H1 (cell line): Measurements from ENCODE around the gene RTL5. TPM values are rescaled to one million over a fixed set of nuclear protein-coding genes. Genes with fewer than 3 reads are reported as not detected.

ENCODE experiments used
- CTCF ChIA-PET: fragments of 300-600 bp; sonication (Branson Sonifier 250); formaldehyde crosslinking; loops from one replicate; lab custom pipeline; 2021; ENCODE audit not compliant: partially characterized antibody; lab: Charles Lee
- POLR2A ChIA-PET: fragments of 300-600 bp; sonication (Branson Sonifier 250); formaldehyde crosslinking; loops from one replicate; lab custom pipeline; 2021; ENCODE audit warnings: inconsistent platforms; ENCODE audit not compliant: partially characterized antibody; lab: Charles Lee
- DNase-seq, 2 experiments: peaks; one replicate each; pipeline versions ENCODE4 v3.0.0 to v3.0.0-alpha.2; 2010 to 2022; ENCODE audit warnings: low spot score in 2 of 2, low read depth in 1 of 2, mixed read lengths in 1 of 2
- FAIRE-seq: peaks from 2 replicates; lab custom pipeline; 2011; peaks lifted over from hg19 to GRCh38; lab: Jason Lieb, UNC
- H2AFZ ChIP-seq: 2 replicates; pipeline ENCODE4 v1.8.1; 2012; ENCODE audit warnings: low read length, inconsistent platforms
- H2AK5ac ChIP-seq: 2 replicates; pipeline ENCODE4 v1.6.1; 2013; ENCODE audit warnings: low read depth, low read length
- H2BK120ac ChIP-seq: replicated peaks from 2 replicates; pipeline ENCODE3; 2013; ENCODE audit warnings: low read depth, low read length, inconsistent platforms
- H2BK12ac ChIP-seq: 2 replicates; pipeline ENCODE4 v1.6.1; 2013; ENCODE audit warnings: low read depth, low read length
- H2BK15ac ChIP-seq: 2 replicates; pipeline ENCODE4 v1.6.1; 2013; ENCODE audit warnings: low read length
- H2BK20ac ChIP-seq: 2 replicates; pipeline ENCODE4 v1.6.1; 2013; ENCODE audit warnings: low read length
- H2BK5ac ChIP-seq: 2 replicates; pipeline ENCODE4 v1.6.1; 2013; ENCODE audit warnings: low read depth, low read length
- H3K14ac ChIP-seq: 2 replicates; pipeline ENCODE4 v1.6.1; 2013; ENCODE audit warnings: inconsistent platforms; ENCODE audit not compliant: insufficient read length
- H3K18ac ChIP-seq: 2 replicates; pipeline ENCODE4 v1.6.1; 2013; ENCODE audit warnings: low read length; ENCODE audit errors: extremely low read depth
- H3K23ac ChIP-seq: 2 replicates; pipeline ENCODE4 v1.6.1; 2013; ENCODE audit warnings: inconsistent platforms; ENCODE audit not compliant: insufficient read length
- H3K23me2 ChIP-seq: 2 replicates; pipeline ENCODE4 v1.6.1; 2013; ENCODE audit warnings: low read depth, low read length
- H3K27ac ChIP-seq: 2 replicates; pipeline ENCODE4 v1.6.1; 2011; ENCODE audit warnings: low read depth, low read length, inconsistent platforms
- H3K27me3 ChIP-seq, 4 experiments: replicated peaks in 1 of 4; 1 replicate in 1 of 4; 2 replicates in 3 of 4; pipeline versions ENCODE4 v1.6.1 to v1.8.1; 2011 to 2013; ENCODE audit warnings: low read length in 3 of 4, mild to moderate bottlenecking in 3 of 4, inconsistent platforms in 2 of 4, mixed read lengths in 2 of 4, moderate library complexity in 1 of 4; ENCODE audit not compliant: control insufficient read depth in 3 of 4, insufficient read depth in 3 of 4; ENCODE audit errors: extremely low read depth in 1 of 4
- H3K36me3 ChIP-seq, 4 experiments: 2 replicates each; pipeline versions ENCODE4 v1.6.1 to v1.8.1; 2011 to 2013; ENCODE audit warnings: mild to moderate bottlenecking in 4 of 4, low read length in 3 of 4, moderate library complexity in 2 of 4, control low read depth in 1 of 4, inconsistent platforms in 1 of 4; ENCODE audit not compliant: insufficient read depth in 4 of 4, control insufficient read depth in 2 of 4
- H3K4ac ChIP-seq: replicated peaks from 2 replicates; pipeline ENCODE3; 2013; ENCODE audit warnings: low read length, low read depth, mixed read lengths, inconsistent platforms; ENCODE audit not compliant: insufficient read length
- H3K4me1 ChIP-seq, 4 experiments: replicated peaks in 1 of 4; 1 replicate in 1 of 4; 2 replicates in 3 of 4; pipeline versions ENCODE4 v1.6.1 to v1.8.1; 2011 to 2013; ENCODE audit warnings: low read length in 3 of 4, inconsistent platforms in 2 of 4, mixed read lengths in 1 of 4; ENCODE audit not compliant: insufficient read depth in 4 of 4, control insufficient read depth in 3 of 4
- H3K4me2 ChIP-seq, 2 experiments: 2 replicates each; pipeline versions ENCODE4 v1.6.1 to v1.8.1; 2011 to 2013; ENCODE audit warnings: low read depth in 2 of 2, low read length in 2 of 2, control low read depth in 1 of 2, inconsistent platforms in 1 of 2, mild to moderate bottlenecking in 1 of 2; ENCODE audit not compliant: insufficient read depth in 1 of 2
- H3K4me3 ChIP-seq, 4 experiments: fragments of 200-600, 300-600 bp in 1 of 4; sonication (generic), shearing (Covaris generic), sonication (Bioruptor Twin) in 1 of 4; 2 replicates each; pipeline versions ENCODE4 v1.5.1 to v1.8.1; 2011 to 2016; ENCODE audit warnings: low read length in 4 of 4, low read depth in 3 of 4, control low read depth in 2 of 4, inconsistent platforms in 2 of 4, mild to moderate bottlenecking in 2 of 4, mixed read lengths in 1 of 4, moderate library complexity in 1 of 4; ENCODE audit not compliant: insufficient read depth in 2 of 4; ENCODE audit errors: extremely low read depth in 1 of 4
- H3K56ac ChIP-seq: replicated peaks from 2 replicates; pipeline ENCODE3; 2013; ENCODE audit warnings: low read depth, mild to moderate bottlenecking, mixed read lengths, low read length, inconsistent platforms; ENCODE audit not compliant: insufficient read length
- H3K79me1 ChIP-seq: 2 replicates; pipeline ENCODE4 v1.6.1; 2013; ENCODE audit warnings: low read depth, low read length, control low read depth
- H3K79me2 ChIP-seq, 2 experiments: 2 replicates each; pipeline versions ENCODE4 v1.6.1 to v1.8.1; 2012 to 2013; ENCODE audit warnings: low read length in 2 of 2, mild to moderate bottlenecking in 2 of 2, inconsistent platforms in 1 of 2; ENCODE audit not compliant: insufficient read depth in 2 of 2, control insufficient read depth in 1 of 2
- H3K9ac ChIP-seq, 4 experiments: replicated peaks in 1 of 4; 1 replicate in 1 of 4; 2 replicates in 3 of 4; pipeline versions ENCODE4 v1.6.1 to v1.8.1; 2011 to 2013; ENCODE audit warnings: low read depth in 3 of 4, low read length in 3 of 4, control low read depth in 2 of 4, mild to moderate bottlenecking in 2 of 4, moderate library complexity in 2 of 4, inconsistent platforms in 1 of 4; ENCODE audit errors: extremely low read depth in 1 of 4
- H3K9me3 ChIP-seq, 2 experiments: 2 replicates each; pipeline versions ENCODE4 v1.6.1 to v1.8.1; 2012 to 2013; ENCODE audit warnings: mild to moderate bottlenecking in 2 of 2, moderate library complexity in 2 of 2, control low read depth in 1 of 2, inconsistent platforms in 1 of 2, low read depth in 1 of 2, low read length in 1 of 2, mixed read lengths in 1 of 2; ENCODE audit not compliant: insufficient read depth in 2 of 2
- H4K20me1 ChIP-seq, 2 experiments: replicated peaks in 1 of 2; 2 replicates each; pipeline versions ENCODE3 to v1.8.1; 2011 to 2013; ENCODE audit warnings: inconsistent platforms in 2 of 2, low read length in 2 of 2, mild to moderate bottlenecking in 1 of 2; ENCODE audit not compliant: insufficient read depth in 2 of 2, control insufficient read depth in 1 of 2
- H4K5ac ChIP-seq: 2 replicates; pipeline ENCODE4 v1.6.1; 2013; ENCODE audit warnings: low read length, low read depth, mixed read lengths, inconsistent platforms; ENCODE audit not compliant: insufficient read length
- H4K8ac ChIP-seq: 2 replicates; pipeline ENCODE4 v1.8.0; 2013; ENCODE audit warnings: mild to moderate bottlenecking, moderate library complexity, low read length, inconsistent platforms; ENCODE audit not compliant: insufficient read depth; ENCODE audit errors: extremely low read depth
- H4K91ac ChIP-seq: replicated peaks from 2 replicates; pipeline ENCODE3; 2013; ENCODE audit warnings: low read length, mixed read lengths, inconsistent platforms; ENCODE audit not compliant: insufficient read length
- CHD2 ChIP-seq: IDR thresholded peaks from 2 replicates; pipeline ENCODE4 v1.6.1; 2012; ENCODE audit warnings: low read length, improper control_type of control experiment
- FOSL1 ChIP-seq: IDR thresholded peaks from 2 replicates; pipeline ENCODE4 v1.6.1; 2011; ENCODE audit warnings: mild to moderate bottlenecking, low read depth, low read length, moderate library complexity; ENCODE audit not compliant: insufficient read depth
- KDM1A ChIP-seq: fragments of 200-600, 300-600 bp; sonication (generic); IDR thresholded peaks from 2 replicates; pipeline ENCODE4 v1.7.1; 2016; ENCODE audit warnings: mild to moderate bottlenecking, low read length, borderline replicate concordance
- MAFK ChIP-seq: IDR thresholded peaks from 2 replicates; pipeline ENCODE4 v1.6.1; 2012; ENCODE audit warnings: low read depth, mild to moderate bottlenecking, improper control_type of control experiment, low read length
- RBBP5 ChIP-seq: IDR thresholded peaks from 2 replicates; pipeline ENCODE4 v1.7.1; 2012; ENCODE audit warnings: low read depth, mild to moderate bottlenecking, inconsistent platforms, low read length, moderate library complexity, borderline replicate concordance
- RFX5 ChIP-seq: IDR thresholded peaks from 2 replicates; pipeline ENCODE4 v1.6.1; 2011; ENCODE audit warnings: low read depth, low read length, improper control_type of control experiment, borderline replicate concordance
- SUZ12 ChIP-seq: fragments of 200-600 bp; sonication (generic); IDR thresholded peaks from 2 replicates; pipeline ENCODE4 v1.6.1; 2012; ENCODE audit warnings: mild to moderate bottlenecking, inconsistent platforms, low read length, moderate library complexity, mixed read lengths
- TAF7 ChIP-seq: optimal IDR thresholded peaks from 2 replicates; pipeline ENCODE3; 2011; ENCODE audit warnings: low read depth, mild to moderate bottlenecking, inconsistent platforms, low read length, moderate library complexity, borderline replicate concordance
- WGBS, 2 experiments: shearing (Covaris generic) in 1 of 2; methylation state at CpG; one replicate each; pipeline versions ENCODE4 v1.1.6 to v1.1.7; 2013 to 2015; ENCODE audit warnings: low lambda C conversion rate in 2 of 2, mixed read lengths in 2 of 2, inconsistent platforms in 1 of 2, low coverage in 1 of 2, missing lambda C conversion rate in 1 of 2; ENCODE audit not compliant: insufficient replicate concordance in 2 of 2, insufficient coverage in 1 of 2, insufficient read length in 1 of 2; ENCODE audit errors: extremely low coverage in 1 of 2, missing lambda C conversion rate in 1 of 2; 5-methylcytosine and 5-hydroxymethylcytosine counted together
- polyA plus RNA-seq, 7 experiments: library from polyadenylated mRNA; depleted of rRNA in 3 of 7; stranded (reverse) in 5 of 7; unstranded in 2 of 7; fragments of >200 nt in 5 of 7; fragments of 200-250 nt in 2 of 7; gene quantifications; 1 replicate in 5 of 7; 2 replicates in 1 of 7; 4 replicates in 1 of 7; pipeline versions ENCODE4 v1.2.1 to v1.2.3, GENCODE V29; 2011 to 2013; ENCODE audit warnings: missing spikeins in 2 of 7, mixed read lengths in 2 of 7
- total RNA-seq: library from RNA; stranded (reverse); fragmentation: NEBNext Ultra II Directional; extraction: Animal tissue kit (Norgen Biotek cat#: 25700); gene quantifications from 2 replicates; pipeline ENCODE4 v1.2.1, GENCODE V29; 2021

Gene RTL5
- total and polyA plus RNA-seq, 2 of the 8 experiments (the other 6 are each of a cell fraction or from before 2014, with no cell fraction given) = 0.57 to 1.9 TPM

GRCh38 chrX:72145181-72145580 is 13.5 kb upstream of the RTL5 start:
- Histone ChIP-seq H3K4me2 (no peak overlapping the region), H4K20me1 (no peaks in the 10 kb centered on the region), H3K9ac (no peak overlapping the region), H2BK5ac (no peak overlapping the region), H2BK20ac (no peak overlapping the region), H3K23me2 (no peaks in the 10 kb centered on the region; the same call in 1 of the 2 replicates), H2BK120ac (no peak overlapping the region), H3K27ac (no peak overlapping the region), H3K36me3 (no peaks in the 10 kb centered on the region), H4K8ac (no peak overlapping the region), H3K14ac (no peak overlapping the region), H3K4me1 (no peaks in the 10 kb centered on the region), H4K91ac (no peak overlapping the region), H3K79me1 (no peaks in the 10 kb centered on the region), H2AK5ac (no peak overlapping the region), H2BK12ac (no peak overlapping the region), H3K4me3 (no peak overlapping the region), H2AFZ (no peak overlapping the region), H3K56ac (no peak overlapping the region), H3K27me3 (no peaks in the 10 kb centered on the region), H3K23ac (no peak overlapping the region), H3K4ac (no peak overlapping the region), H3K18ac (no peak overlapping the region), H3K79me2 (no peaks in the 10 kb centered on the region), H2BK15ac (no peak overlapping the region), H3K9me3 (no peaks in the 10 kb centered on the region), H4K5ac (no peak overlapping the region)
- 44% methylated on average over 2 of the region's 2 CpGs; no CpG with 5 or more reads in 1 of the 2 experiments for WGBS, 2 experiments
- TF ChIP-seq TAF7 (no peak), FOSL1 (no peak), MAFK (no peak), SUZ12 (no peak), CHD2 (no peak), KDM1A (no peak), RBBP5 (no peak), RFX5 (no peak)
- POLR2A ChIA-PET = no interaction called here
- CTCF ChIA-PET = no interaction called here
- DNase-seq = no peak
- no peak for FAIRE-seq
